GM23248 (cell line): ENCODE measurements around the gene CCL4. TPM values are rescaled to one million over a fixed set of nuclear protein-coding genes. Genes with fewer than 3 reads are reported as not detected.

ENCODE experiments used
- DNase-seq: peaks from one replicate; pipeline ENCODE4 v3.0.0-alpha.2; 2015
- H2AFZ ChIP-seq: fragments of 200-600 bp; sonication (generic); 2 replicates; pipeline ENCODE4 v1.6.1; 2016; ENCODE audit warnings: antibody characterized with exemption
- H3F3A ChIP-seq: fragments of 200-600 bp; sonication (generic); 2 replicates; pipeline ENCODE4 v1.6.1; 2016; ENCODE audit warnings: mild to moderate bottlenecking, antibody characterized with exemption, mixed run types; ENCODE audit not compliant: insufficient read depth
- H3K27ac ChIP-seq: fragments of 200-600 bp; sonication (generic); 2 replicates; pipeline ENCODE4 v1.5.1; 2016; ENCODE audit warnings: mild to moderate bottlenecking
- H3K27me3 ChIP-seq: fragments of 200-600 bp; sonication (generic); replicated peaks from 2 replicates; pipeline ENCODE4 v1.6.1; 2016; ENCODE audit warnings: mild to moderate bottlenecking; ENCODE audit not compliant: insufficient read depth
- H3K36me3 ChIP-seq: fragments of 200-600 bp; sonication (generic); 2 replicates; pipeline ENCODE4 v1.6.1; 2016; ENCODE audit warnings: low read depth, mild to moderate bottlenecking
- H3K4me1 ChIP-seq: fragments of 200-600 bp; sonication (generic); 2 replicates; pipeline ENCODE4 v1.6.1; 2016; ENCODE audit warnings: mild to moderate bottlenecking; ENCODE audit not compliant: insufficient read depth
- H3K4me2 ChIP-seq: fragments of 200-600 bp; sonication (generic); one replicate; pipeline ENCODE4 v1.6.1; 2016; ENCODE audit warnings: mild to moderate bottlenecking; ENCODE audit not compliant: unreplicated experiment
- H3K4me3 ChIP-seq: fragments of 200-600 bp; sonication (generic); 2 replicates; pipeline ENCODE4 v1.5.1; 2016; ENCODE audit warnings: mild to moderate bottlenecking
- H3K79me2 ChIP-seq: fragments of 200-600 bp; sonication (generic); 2 replicates; pipeline ENCODE4 v1.6.1; 2016; ENCODE audit warnings: mild to moderate bottlenecking; ENCODE audit not compliant: insufficient read depth
- H3K9ac ChIP-seq: fragments of 200-600 bp; sonication (generic); 2 replicates; pipeline ENCODE4 v1.6.1; 2016; ENCODE audit warnings: mild to moderate bottlenecking
- H3K9me2 ChIP-seq: fragments of 200-600 bp; sonication (generic); 2 replicates; pipeline ENCODE4 v1.6.1; 2016; ENCODE audit warnings: mixed run types, mild to moderate bottlenecking, moderate library complexity; ENCODE audit not compliant: insufficient read depth
- H3K9me3 ChIP-seq: fragments of 200-600 bp; sonication (generic); one replicate; pipeline ENCODE4 v1.6.1; 2017; ENCODE audit warnings: low read depth
- H4K20me1 ChIP-seq: fragments of 200-600 bp; sonication (generic); 2 replicates; pipeline ENCODE4 v1.6.0; 2016; ENCODE audit not compliant: insufficient read depth
- EZH2 ChIP-seq: fragments of 200-600 bp; sonication (generic); IDR thresholded peaks from 2 replicates; pipeline ENCODE4 v1.6.1; 2018; ENCODE audit warnings: antibody characterized with exemption, mild to moderate bottlenecking; ENCODE audit not compliant: insufficient read depth, poor library complexity, severe bottlenecking
- EZH2phosphoT487 ChIP-seq: fragments of 200-600 bp; sonication (generic); IDR thresholded peaks from 2 replicates; pipeline ENCODE4 v1.6.1; 2018; ENCODE audit warnings: antibody characterized with exemption, moderate library complexity, mild to moderate bottlenecking, low read depth; ENCODE audit not compliant: insufficient read depth
- WGBS, 2 experiments: methylation state at CpG; one replicate each; pipeline ENCODE4 v1.1.6; 2015 to 2017; ENCODE audit warnings: low lambda C conversion rate in 2 of 2, low coverage in 1 of 2; ENCODE audit errors: missing lambda C conversion rate in 2 of 2; 5-methylcytosine and 5-hydroxymethylcytosine counted together
- in situ Hi-C: fragments of 300-500 bp; cut with MboI; formaldehyde crosslinking; loops from 2 replicates; pipeline ENCODE4 v1.15.0; 2020
- polyA plus RNA-seq: library from polyadenylated mRNA; unstranded; fragments of >200 nt; fragmentation: Nextera tagmentation; extraction: Ambion mirVana; gene quantifications from 2 replicates; pipeline ENCODE4 v1.2.1, GENCODE V29; 2016
- total RNA-seq: library from RNA; depleted of rRNA; stranded (reverse); fragments of >200 nt; shearing (Covaris generic); gene quantifications from 2 replicates; pipeline ENCODE4 v1.2.3, GENCODE V29; 2014

Gene CCL4
- total and polyA plus RNA-seq, 2 experiments from 2014 or later = not detected

- TF ChIP-seq EZH2phosphoT487 (no peak), EZH2 (no peak)
- Histone ChIP-seq H3K9ac (no peak overlapping the region), H3K9me2 (no peaks in the 10 kb centered on the region), H3K4me3 (no peak overlapping the region), H3F3A (0 out of 2 replicates have a peak, but pooled peaks cover 7% of the 10 kb centered on the region), H3K27ac (no peak overlapping the region), H3K36me3 (no peaks in the 10 kb centered on the region), H3K4me2 (no peak overlapping the region), H2AFZ (no peak overlapping the region), H3K4me1 (peaks cover 10% of the 10 kb centered on the region; the same call in 1 of the 2 replicates), H3K27me3 (peaks cover 23% of the 10 kb centered on the region), H3K79me2 (no peaks in the 10 kb centered on the region), H3K9me3 (no peaks in the 10 kb centered on the region), H4K20me1 (no peaks in the 10 kb centered on the region)
- no peak for DNase-seq
- WGBS, 2 experiments = 53 to 56% methylated on average over 3 of the region's 3 CpGs
- in situ Hi-C loops = loop anchor here (5.0 kb wide), 1 partner anchor 55 kb away; no protein-coding TSS in a partner anchor
These were observed 44.0 kb downstream of the CCL4 start for GRCh38 chr17:36147601-36148000.

DNA sequence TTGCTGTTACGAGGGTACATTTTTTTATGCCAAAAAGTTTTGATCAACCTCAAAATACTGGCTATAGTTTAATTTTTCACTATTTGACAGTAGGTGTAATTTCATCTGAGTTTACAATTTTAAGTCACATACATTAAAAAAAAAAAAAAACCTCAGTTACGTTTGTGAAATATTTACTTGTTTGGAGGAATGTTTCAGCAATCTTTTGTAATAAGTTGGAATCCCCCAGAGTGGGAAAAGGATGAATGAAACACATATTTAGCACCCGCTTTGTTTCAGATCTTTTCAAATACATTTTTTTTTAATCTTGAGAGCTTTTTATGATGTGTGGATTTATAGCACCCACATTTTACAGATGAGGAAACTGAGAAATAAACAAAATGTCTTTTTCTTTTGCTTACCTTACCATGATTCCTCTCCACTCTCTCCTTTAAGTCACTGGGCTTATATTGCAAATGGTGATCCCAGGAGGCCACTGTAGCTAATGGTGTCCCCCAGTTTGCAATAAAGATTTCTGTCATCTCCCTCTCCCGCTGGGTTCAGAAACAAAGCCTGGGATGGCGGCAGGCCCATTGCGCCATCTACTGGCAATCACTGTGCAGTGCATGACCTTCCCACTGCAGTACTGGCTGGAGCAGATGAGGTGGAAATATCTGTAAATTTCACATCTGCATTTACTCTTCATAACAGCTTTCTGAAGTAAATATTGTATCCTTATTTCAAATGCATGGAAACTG is 45.1 kb downstream of the CCL4 start:
- 0 out of 2 replicates have a peak, but pooled peaks cover 7% of the 10 kb centered on the region for H3F3A ChIP-seq
- no peaks in the 10 kb centered on the region for H3K9me3 ChIP-seq
- peaks cover 23% of the 10 kb centered on the region for H3K27me3 ChIP-seq
- no peaks in the 10 kb centered on the region for H3K9me2 ChIP-seq
- H3K27ac ChIP-seq = no peak overlapping the region
- peak overlapping the region; percentile 69 for H3K4me2 ChIP-seq
- H2AFZ ChIP-seq = no peak overlapping the region
- no peaks in the 10 kb centered on the region for H3K79me2 ChIP-seq
- no peak overlapping the region for H3K9ac ChIP-seq
- TF ChIP-seq EZH2 = no peak
- no peak for TF ChIP-seq EZH2phosphoT487
- H3K4me1 ChIP-seq = peaks cover 10% of the 10 kb centered on the region; the same call in 1 of the 2 replicates
- 7 to 8% methylated on average over 6 of the region's 6 CpGs for WGBS, 2 experiments
- in situ Hi-C loops = loop anchor here (5.0 kb wide), 1 partner anchor 54 kb away; no protein-coding TSS in a partner anchor
- no peaks in the 10 kb centered on the region for H4K20me1 ChIP-seq
- peak; percentile 62 for DNase-seq
- H3K4me3 ChIP-seq = no peak overlapping the region
- H3K36me3 ChIP-seq = no peaks in the 10 kb centered on the region

GRCh38 chr17:36149296-36149820 is 45.7 kb downstream of the CCL4 start:
- no peaks in the 10 kb centered on the region for H3K9me3 ChIP-seq
- H3K9ac ChIP-seq = no peak overlapping the region
- H3K79me2 ChIP-seq = no peaks in the 10 kb centered on the region
- no peaks in the 10 kb centered on the region for H4K20me1 ChIP-seq
- H3K36me3 ChIP-seq = no peaks in the 10 kb centered on the region
- WGBS, 2 experiments = 26 to 31% methylated on average over 11 of the region's 11 CpGs
- no peak overlapping the region for H3K4me3 ChIP-seq
- peak overlapping the region; percentile 36; the same call in 1 of the 2 replicates for H2AFZ ChIP-seq
- in situ Hi-C loops = loop anchor here (5.0 kb wide), 1 partner anchor 53 kb away; no protein-coding TSS in a partner anchor
- 0 out of 2 replicates have a peak, but pooled peaks cover 7% of the 10 kb centered on the region for H3F3A ChIP-seq
- DNase-seq = peak; percentile 71
- H3K4me2 ChIP-seq = peak overlapping the region; percentile 69
- no peak overlapping the region for H3K27ac ChIP-seq
- peaks cover 23% of the 10 kb centered on the region for H3K27me3 ChIP-seq
- H3K9me2 ChIP-seq = no peaks in the 10 kb centered on the region
- H3K4me1 ChIP-seq = peaks cover 10% of the 10 kb centered on the region; the same call in 1 of the 2 replicates
- no peak for TF ChIP-seq EZH2phosphoT487
- TF ChIP-seq EZH2 = no peak

DNA sequence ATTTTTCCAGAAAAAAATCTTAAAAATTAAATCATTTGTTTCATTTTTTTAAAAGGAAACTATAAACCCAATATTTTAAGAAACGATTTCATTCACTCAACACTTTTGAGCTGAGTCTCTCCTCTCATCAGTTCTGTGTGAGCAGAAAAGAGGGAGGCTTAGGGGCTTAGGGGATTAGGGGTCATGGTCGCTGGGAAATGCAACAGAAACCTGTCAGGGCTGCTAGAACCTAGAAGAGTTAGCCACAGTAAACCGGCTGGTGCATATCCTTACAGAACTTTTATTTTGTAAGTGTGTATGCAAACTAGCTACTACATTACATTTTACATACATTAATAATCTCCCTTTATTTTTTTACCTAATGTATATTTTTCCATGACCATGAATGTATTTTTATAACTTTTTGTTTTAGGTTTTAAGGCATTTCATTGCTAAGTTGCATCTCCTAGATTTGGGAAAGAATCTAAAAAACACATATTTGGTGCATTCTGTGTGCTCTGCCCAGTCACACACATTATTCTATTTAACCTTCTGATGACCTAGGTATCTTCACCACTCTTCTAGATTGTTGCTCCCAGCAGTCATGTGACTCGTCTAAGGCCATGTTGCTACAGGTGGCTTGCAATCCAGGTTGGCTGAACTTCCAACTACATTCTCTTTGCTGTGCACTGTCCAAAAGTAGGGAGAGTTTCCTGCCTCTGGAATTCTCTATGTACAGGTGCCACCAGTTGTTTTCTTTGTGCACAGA is 48.4 kb downstream of the CCL4 start:
- in situ Hi-C loops = no loop called here
- H4K20me1 ChIP-seq = no peaks in the 10 kb centered on the region
- H3K9me2 ChIP-seq = no peaks in the 10 kb centered on the region
- 0 out of 2 replicates have a peak, but pooled peaks cover 7% of the 10 kb centered on the region for H3F3A ChIP-seq
- H3K79me2 ChIP-seq = no peaks in the 10 kb centered on the region
- no peak overlapping the region for H3K4me2 ChIP-seq
- WGBS, 2 experiments = 15 to 16% methylated on average over 4 of the region's 4 CpGs
- H2AFZ ChIP-seq = no peak overlapping the region
- TF ChIP-seq EZH2phosphoT487 (no peak), EZH2 (no peak)
- H3K27me3 ChIP-seq = peaks cover 22% of the 10 kb centered on the region; the same call in 1 of the 2 replicates
- H3K9me3 ChIP-seq = no peaks in the 10 kb centered on the region
- H3K36me3 ChIP-seq = no peaks in the 10 kb centered on the region
- DNase-seq = no peak
- no peak overlapping the region for H3K9ac ChIP-seq
- H3K4me3 ChIP-seq = no peak overlapping the region
- H3K27ac ChIP-seq = no peak overlapping the region
- H3K4me1 ChIP-seq = peaks cover 10% of the 10 kb centered on the region; the same call in 1 of the 2 replicates
